GM10847 (cell line): Measurements from ENCODE around the gene CTSW.

ENCODE experiments used
- POLR2A ChIP-seq: IDR thresholded peaks from 2 replicates; pipeline ENCODE4 v1.6.1; 2011; ENCODE audit not compliant: insufficient read length; ENCODE audit errors: extremely low read depth

Gene CTSW

GRCh38 chr11:65861533-65862183, 18.0 kb upstream of the CTSW start:
- no peak for TF ChIP-seq POLR2A

- TF ChIP-seq POLR2A, result no peak
These were observed 17.4 kb upstream of the CTSW start for GRCh38 chr11:65862191-65862735.

- TF ChIP-seq POLR2A, result no peak
These were observed 16.4 kb upstream of the CTSW start for GRCh38 chr11:65862941-65863888.

- TF ChIP-seq POLR2A, result no peak
These were observed 15.5 kb upstream of the CTSW start for GRCh38 chr11:65863889-65864705.

- TF ChIP-seq POLR2A, result no peak
These were observed 14.7 kb upstream of the CTSW start for GRCh38 chr11:65864706-65865471.

GRCh38 chr11:65865550-65866172, 14.0 kb upstream of the CTSW start:
- TF ChIP-seq POLR2A, result no peak

- TF ChIP-seq POLR2A, result no peak
These were observed 12.9 kb upstream of the CTSW start for GRCh38 chr11:65866509-65867283.

GRCh38 chr11:65867284-65868071, 12.2 kb upstream of the CTSW start:
- no peak for TF ChIP-seq POLR2A

- TF ChIP-seq POLR2A, result no peak
These were observed 11.5 kb upstream of the CTSW start for GRCh38 chr11:65868076-65868667.

GRCh38 chr11:65868907-65869306, 10.7 kb upstream of the CTSW start:
- TF ChIP-seq POLR2A, result no peak

- no peak for TF ChIP-seq POLR2A
These were observed 9.9 kb upstream of the CTSW start for GRCh38 chr11:65869643-65870306.

GRCh38 chr11:65870307-65870658, 9.4 kb upstream of the CTSW start:
- no peak for TF ChIP-seq POLR2A
